ENCODE measurements around the gene FER.

- TF ChIP-seq CTCF (conservative IDR thresholded peaks at IDR 0.05) (no peak), EZH2 (IDR thresholded peaks at IDR 0.05; ENCODE audit: low read depth) (no peak)
Measured at GRCh38 chr5:109160468-109160867, 412.8 kb downstream of the FER start.
